GM19395 (cell line): ENCODE measurements around the gene OR1D5.
"Not testable (repeated sequence)": the region's sequence is repeated elsewhere in the genome, so short reads cannot be mapped to it uniquely, and the experiment has no call there.

Experiments used
- ATAC-seq: cut with Tn5 transposase; IDR thresholded peaks from one replicate; pipeline ENCODE4 v1.9.1; 2021; ENCODE audit warnings: mild to moderate bottlenecking, moderate library complexity; ENCODE audit not compliant: unreplicated experiment

Gene OR1D5

DNA sequence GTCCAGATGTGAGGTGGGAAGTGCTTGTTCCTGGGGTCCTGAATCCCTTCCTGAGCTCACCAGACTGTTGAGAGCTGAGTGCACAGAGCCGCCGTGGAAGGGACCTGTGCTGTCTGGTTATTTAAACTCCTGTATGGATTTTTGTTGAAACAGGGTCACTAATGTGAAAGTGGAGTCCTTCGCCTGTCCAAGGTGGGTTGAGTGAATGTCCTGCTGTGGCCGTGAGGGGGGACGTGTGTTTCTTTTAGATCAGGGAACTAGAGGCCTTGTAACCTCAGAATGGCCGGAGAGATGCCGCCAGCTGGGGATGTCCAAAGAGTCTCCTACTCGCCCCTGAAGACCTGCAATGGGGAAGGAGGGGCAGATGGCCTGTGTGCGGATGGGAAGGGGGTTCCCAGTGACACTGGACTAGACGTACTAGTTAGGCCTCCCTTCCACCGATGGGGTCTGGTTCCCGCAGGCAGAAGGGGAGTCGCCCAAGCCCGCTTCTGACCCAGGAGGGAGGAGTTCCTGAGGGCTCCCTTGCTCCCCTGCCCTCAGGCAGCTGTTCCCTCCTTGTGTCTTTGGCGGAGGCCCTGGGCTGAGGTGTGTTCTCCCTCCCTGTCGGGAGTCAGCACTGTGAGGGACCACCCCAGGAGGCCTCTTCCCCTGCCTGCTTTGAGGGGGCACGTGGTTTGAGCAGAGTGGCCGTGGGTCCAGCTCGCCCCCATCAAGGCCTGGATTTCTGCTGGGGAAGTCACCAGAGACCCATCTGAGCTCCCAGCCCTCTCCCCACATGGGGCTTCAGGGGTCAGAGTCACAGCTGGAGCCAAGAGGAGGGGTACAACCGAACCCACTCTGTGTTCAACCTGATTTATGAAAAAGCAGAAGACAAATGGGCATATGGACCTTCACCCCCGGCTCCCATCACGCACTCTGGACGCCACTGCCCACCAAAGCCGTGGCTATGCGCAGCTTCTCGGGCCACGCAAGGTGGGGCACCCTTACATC is 30.9 kb downstream of the OR1D5 start:
- no peak for ATAC-seq

DNA sequence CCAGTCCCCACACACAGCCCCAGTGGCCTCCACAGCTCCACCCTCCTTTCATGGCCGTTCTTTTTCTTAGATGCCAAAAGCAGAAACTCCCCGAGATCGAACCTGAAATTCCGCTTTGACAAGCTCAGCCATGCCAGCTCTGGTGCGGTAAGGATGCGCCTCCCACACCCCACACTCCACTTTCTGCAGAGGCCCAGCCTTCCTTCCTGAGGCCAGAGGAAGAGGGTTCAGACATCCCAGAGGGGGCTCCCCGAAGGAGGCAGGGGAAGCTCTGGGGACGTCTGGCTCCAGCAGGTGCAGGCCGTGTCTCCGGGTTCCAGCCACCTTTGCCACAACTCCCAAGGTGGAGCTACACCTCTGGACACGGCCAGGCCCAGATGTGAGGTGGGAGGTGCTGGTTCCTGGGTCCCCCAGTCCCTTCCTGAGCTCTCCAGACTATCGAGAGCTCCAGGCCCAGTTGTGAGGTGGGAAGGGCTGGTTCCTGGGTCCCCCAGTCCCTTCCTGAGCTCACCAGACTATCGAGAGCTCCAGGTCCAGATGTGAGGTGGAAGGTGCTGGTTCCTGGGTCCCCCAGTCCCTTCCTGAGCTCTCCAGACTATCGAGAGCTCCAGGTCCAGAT is 32.4 kb downstream of the OR1D5 start:
- ATAC-seq = not testable (repeated sequence)

DNA sequence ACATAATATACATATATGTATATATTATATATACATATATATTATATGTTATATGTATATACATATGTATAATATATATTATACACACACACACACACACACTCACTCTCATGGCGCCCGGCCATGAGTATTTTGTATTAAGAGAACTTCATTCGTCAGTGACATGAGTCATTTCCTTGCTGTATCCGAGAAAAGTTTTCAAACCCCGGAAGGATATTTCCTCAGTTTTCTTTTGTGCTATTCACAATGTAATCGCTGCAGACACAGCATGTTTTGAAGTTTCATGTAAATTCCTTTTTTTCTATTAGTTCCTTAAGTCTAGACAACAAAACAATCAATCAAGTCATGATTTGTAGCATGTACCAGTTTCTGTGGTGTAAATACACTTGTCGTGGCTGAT is 33.3 kb downstream of the OR1D5 start:
- ATAC-seq = no peak

DNA sequence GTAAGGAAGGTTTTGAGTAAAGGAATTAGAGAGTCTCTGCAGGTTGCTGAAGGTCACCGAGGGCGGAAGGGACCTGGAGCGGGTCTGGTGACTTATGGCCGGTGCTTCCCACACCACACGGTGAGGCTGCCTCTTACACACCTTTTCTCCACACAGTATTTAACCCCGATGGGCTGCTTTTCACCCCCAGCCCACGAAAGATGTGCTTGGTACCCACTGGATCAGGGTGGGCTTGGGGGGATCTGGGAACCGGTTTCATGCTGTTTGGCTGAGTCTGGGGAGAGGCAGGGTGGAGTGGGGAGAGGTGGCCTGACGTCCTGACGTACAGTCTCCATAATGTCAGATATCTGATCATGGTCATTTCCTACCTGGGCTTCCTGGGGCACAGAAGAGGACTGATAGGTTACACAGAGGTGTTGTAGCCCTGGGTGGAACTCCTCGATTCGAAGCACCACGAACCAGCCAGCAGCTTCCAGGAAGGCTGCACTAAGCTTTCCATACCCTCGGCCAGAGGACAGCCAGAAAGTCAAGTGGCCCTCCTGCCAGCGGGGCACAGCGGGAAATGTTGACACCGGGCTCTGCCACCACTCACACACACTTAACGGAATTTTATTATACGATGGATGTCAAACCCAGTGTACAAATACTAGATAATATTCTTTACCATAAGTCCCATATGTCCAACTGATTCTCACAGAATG is 34.0 kb downstream of the OR1D5 start:
- ATAC-seq = no peak

DNA sequence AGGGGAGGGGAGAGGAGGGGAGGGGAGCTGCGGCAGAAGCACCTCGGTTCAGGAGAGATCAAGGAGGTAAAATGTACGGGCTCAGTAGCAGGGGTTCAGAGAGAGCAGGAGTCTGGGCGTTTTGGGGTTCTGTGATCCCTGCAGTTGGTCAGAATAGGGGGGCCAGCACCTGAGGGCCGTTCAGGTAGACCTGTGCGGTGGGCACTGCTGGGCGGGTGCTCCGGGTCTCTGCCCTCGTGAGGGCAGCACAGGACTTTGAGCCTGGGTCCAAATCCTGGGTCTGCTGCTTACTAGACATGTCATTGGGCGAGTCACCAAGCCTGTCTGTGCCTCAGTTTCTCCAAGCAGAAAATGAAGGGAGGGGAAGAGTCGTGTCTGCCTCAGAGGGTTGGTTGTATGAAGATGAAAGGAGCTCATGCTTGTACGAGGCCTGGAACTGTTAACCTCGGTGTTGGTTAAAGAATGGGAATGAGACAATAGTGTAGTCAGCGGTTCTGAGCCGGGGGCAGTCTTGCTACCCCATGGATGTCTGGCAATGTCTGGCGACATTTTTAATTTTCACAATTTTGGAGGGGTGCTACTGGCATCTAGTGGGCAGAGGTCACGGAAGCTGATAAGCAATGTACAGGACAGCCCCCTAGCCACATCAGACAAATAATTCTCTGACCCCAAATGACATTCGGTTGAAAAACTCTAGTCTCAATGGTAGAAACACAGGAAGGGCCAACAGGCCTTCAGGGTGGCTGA is 35.4 kb downstream of the OR1D5 start:
- no peak for ATAC-seq

DNA sequence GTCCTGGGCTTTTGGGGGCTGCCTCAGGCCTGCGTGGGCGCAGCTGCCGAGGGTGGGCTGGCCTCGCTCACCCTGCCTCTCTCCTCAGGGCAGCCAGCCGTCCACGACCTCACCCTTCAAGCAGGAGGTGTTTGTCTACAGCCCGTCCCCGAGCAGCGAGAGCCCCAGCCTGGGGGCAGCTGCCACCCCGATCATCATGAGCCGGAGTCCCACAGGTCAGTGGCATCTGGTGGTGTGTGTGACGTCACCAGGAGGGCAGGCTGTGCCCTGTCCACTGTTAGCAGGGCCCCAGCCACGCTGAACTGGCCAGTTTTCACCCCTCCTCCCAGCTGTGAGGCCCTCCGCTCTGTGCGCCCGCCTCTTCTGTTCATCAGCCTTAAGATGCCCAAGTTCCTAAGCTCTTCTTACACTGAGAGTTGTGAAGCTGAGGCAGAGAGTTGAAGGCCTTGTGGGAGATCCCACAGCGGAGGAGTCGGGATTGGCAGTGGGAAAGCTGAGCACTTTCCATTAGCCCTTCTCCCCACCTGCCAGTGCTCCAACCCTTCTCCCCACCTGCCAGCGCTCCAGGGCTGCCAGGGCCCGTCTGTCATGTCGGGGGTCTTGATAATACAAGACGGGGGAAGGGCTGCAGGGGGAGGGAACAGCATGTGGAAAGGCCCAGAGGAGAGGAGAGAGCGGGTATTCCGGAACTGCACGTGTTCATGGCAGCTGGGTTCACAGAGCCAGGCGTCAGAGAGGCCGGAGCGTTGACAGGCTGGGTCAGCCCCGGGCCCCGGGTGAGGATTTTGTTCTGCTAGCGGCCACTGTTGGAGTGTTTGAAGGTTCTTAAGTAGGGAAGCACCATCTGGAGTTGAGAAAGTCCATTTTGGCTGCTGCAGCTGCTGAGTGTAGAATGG is 36.3 kb downstream of the OR1D5 start:
- no peak for ATAC-seq

DNA sequence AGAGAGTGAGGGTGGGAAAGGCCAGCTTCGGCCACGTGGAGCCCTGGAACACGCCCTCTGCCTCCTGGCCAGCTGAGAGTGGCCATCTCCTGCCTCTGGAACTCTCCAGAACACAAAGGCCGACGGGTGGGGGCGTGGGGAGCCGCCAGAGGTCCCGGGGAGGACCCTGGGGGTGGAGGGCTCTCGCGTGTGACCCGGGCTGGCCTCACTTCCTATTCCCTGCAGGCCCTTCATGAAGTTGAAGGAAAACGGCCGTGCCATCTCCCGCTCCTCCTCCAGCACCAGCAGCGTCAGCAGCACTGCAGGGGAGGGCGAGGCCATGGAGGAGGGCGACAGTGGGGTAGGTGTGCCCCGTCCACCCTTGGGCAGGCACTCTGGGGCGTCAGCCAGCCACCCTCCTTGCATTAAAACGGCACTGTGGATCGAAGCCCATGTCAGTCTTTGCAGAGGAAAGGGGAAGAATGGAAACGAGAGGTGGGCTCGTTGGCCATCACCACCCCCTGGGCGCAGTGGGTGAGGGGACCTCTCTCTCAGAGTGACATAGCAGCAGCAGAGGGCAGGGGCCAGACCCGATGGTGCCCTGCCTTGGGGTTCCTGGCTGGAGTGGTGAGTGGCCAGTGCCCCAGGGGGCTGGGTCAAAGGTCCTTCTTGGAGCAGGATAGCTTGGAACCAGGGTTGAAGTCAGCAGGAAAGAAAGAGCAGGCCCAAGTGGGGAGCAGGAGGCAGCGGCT is 37.1 kb downstream of the OR1D5 start:
- ATAC-seq = no peak

DNA sequence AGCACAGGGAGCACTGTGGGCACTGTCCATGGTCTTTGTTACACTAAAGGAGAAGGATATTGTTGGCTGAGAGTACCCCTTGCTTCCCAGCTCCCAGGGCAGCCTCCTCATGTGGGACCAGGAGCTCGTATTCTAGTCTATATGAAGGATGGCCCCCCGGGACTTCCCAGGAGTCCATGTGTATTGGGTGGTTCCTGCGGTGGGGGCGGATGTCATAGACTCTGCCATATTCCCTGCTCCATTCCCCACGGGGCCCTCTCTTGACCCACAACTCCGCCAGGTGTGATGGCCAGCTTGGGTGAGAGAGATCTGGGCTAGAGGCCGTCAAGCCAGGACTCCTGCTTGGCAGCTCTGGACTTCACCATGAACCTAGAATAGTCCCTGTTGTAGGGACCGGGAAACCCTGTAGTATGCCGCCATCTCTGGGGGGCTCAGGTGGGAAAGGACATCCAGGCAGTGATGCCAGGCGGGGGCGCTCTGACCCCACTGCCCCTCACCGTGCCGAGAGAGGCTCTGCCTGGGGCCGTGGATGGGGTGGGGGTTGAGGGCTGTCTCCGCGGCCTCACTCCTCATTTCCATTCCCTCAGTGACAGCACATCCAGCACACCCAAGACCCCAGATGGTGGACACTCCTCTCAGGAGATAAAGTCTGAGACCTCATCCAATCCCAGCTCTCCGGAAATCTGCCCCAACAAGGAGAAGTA is 37.8 kb downstream of the OR1D5 start:
- ATAC-seq = no peak

DNA sequence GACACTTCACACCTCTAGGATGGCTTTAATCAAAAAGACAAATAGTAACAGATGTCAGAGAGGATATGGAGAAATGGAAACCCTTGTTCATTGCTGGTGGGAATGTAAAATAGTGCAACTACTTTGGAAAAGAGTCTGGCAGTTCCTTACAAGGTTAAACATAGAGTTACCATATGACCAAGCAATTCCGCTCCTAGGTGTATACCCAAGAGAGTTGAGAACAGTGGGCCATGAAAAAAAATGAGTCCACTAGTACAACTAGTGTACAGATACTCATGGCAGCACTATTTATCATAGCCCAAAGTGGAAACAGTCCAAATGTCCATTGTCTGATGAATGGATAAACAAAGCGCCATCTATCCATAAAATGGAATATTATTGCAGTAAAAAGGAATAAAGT is 39.1 kb downstream of the OR1D5 start:
- ATAC-seq = no peak

DNA sequence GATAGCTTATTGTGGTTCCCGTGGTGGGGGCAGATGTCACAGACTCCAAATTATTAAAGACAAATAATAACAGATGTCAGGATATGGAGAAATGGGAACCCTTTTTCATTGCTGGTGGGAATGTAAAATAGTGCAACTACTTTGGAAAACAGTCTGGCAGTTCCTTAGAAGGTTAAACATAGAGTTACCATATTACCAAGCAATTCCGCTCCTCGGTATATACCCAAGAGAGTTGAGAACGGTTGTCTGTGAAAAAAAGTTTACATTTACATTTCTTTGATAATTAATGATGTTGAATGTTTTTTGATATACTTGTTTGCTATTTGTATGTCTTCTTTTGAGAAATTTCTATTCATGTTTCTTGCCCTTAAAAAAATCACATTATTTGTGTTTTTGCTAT is 41.2 kb downstream of the OR1D5 start:
- no peak for ATAC-seq

DNA sequence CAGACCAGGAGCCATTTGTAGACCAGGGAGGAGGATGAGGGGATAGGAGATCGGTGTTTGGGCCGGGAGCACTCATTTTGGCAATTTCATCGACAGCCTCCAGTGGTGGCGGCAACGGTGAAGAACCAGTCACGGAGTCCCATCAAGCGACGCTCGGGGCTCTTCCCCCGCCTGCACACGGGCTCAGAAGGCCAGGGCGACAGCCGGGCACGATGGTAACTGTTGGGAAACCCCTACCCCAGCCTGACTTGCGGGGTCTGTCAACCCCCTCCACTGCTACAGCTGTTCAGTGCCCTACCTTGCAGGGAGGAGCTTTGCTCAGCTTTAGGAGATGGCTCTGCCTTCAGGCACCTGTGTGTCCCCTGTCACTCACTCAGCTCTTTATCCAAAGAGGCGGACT is 43.0 kb downstream of the OR1D5 start:
- ATAC-seq = no peak

DNA sequence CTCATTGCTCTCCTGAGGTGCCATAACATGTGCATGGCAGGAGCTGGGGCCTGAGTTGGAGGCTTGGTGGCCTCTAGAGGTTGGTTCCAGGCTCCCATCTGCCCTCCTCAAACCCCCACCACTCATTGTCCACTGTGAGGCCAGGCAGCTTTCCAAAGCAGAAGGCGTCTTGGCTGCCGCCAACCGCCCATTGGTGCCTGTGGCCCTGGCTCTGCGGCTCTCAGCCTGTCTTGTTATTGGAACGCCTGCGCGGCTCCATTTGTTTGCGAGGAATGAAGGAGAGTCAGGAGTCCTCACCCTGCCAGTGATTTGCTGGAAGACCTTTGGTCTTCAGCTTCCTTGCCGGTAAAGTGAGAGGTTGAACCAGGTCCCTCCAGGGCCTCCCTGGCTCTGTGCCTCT is 43.6 kb downstream of the OR1D5 start:
- no peak for ATAC-seq

DNA sequence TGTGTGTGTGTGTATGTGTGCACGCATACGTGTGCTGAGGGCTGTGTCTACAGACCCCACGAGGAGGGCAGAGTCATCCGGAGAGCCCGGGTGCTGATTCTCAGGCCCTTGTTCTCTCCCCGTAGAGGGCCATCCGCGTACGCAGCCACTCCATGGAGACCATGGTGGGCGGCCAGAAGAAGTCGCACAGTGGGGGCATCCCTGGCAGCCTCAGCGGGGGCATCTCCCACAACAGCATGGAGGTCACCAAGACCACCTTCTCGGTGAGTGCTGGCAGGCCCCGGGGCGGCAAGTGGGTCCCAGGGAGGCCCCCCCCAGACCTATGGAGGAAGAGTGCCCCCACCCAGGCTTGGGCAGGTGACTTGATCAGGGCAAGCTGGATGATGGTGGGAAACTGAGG is 45.5 kb downstream of the OR1D5 start:
- ATAC-seq = no peak

DNA sequence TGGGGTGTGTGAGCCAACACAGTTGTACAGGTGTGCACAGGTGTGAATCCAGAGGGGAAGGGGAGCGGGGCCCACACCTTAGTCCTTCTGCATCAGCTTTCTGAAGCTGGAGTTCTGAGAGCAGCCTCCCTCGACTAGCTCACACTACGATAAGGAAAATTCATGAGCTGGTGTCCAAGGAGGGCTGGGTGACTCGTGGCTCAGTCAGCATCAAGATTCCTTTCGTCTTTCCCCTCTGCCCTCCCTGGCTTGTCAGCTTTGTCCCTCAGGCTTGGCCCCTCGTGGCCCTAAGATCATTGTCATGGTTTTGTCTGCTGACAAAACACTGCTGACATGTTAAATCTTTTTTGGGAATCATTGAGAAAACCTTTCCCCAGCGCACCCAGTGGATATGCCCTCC is 47.5 kb downstream of the OR1D5 start:
- ATAC-seq = no peak

DNA sequence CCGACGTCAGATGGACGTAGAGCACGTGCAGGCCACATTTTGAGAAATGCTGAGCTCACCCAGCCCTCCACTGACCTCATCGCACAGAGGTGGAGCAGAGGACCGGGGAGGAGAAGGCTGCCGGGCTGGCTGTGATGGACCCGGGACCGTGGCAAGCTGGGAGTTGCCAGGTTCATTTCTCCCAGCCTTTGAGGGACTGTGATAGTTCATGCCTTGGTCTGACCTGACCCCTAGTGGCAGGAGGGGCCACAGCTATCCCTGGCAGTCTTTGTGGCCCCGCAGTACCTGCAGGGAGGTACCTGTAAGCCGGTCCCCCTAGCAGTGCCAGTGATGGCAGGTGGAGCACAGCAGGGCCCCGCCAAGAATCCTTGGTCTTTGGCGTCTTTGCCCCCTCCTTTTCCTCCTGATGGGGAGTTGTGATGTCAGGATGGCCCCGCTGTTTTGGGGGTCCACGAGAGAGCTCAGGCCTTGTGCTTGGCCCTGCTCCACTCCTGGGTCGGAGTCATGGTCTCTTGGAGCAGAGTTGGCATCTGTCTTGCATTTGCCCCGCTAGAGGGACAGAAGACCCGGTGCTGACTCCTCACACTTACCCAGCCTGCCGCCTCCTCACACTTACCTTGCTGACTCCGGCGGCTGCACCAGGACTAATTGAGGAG is 50.4 kb downstream of the OR1D5 start:
- ATAC-seq = no peak
